ENCODE results near the gene RNASE7.
"Not testable (repeated sequence)": the region's sequence is repeated elsewhere in the genome, so short reads cannot be mapped to it uniquely, and the experiment has no call there.

Gene RNASE7
- total RNA-seq: 0 reads per million in 2 donors

GRCh38 chr14:21041676-21042433 is at the start of gene RNASE7:
Gene RNASE7 (plus strand): TSS chr14:21042362. CDS start chr14:21042993, 631 bp downstream.
- DNase-seq: no peak

GRCh38 chr14:20996521-20996920 is 45.6 kb upstream of the RNASE7 start:
- DNase-seq: no peak

- no peak for DNase-seq
Measured at GRCh38 chr14:20997115-20997514, 45.0 kb upstream of the RNASE7 start.

GRCh38 chr14:20997564-20997963 is 44.6 kb upstream of the RNASE7 start:
- DNase-seq: no peak

GRCh38 chr14:20998139-20998538 is 44.0 kb upstream of the RNASE7 start:
- DNase-seq: no peak

- DNase-seq: no peak
Measured at GRCh38 chr14:20998674-20999366, 43.3 kb upstream of the RNASE7 start, which contains the start of gene SLC39A2. Gene SLC39A2 (plus strand): TSS chr14:20999293. CDS start chr14:20999447, 154 bp downstream.

- no peak for DNase-seq
Measured at GRCh38 chr14:20999591-20999990, 42.6 kb upstream of the RNASE7 start.

- no peak for DNase-seq
Measured at GRCh38 chr14:21001218-21001617, 40.9 kb upstream of the RNASE7 start.

GRCh38 chr14:21003788-21004346 is 38.3 kb upstream of the RNASE7 start:
- no peak for DNase-seq

GRCh38 chr14:21009721-21010120 is 32.4 kb upstream of the RNASE7 start:
- not testable (repeated sequence) for DNase-seq

GRCh38 chr14:21011136-21011535 is 31.0 kb upstream of the RNASE7 start:
- DNase-seq: no peak

GRCh38 chr14:21014761-21015190 is 27.4 kb upstream of the RNASE7 start:
- no peak for DNase-seq

- no peak for DNase-seq
Measured at GRCh38 chr14:21015312-21015711, 26.9 kb upstream of the RNASE7 start.

- no peak for DNase-seq
Measured at GRCh38 chr14:21016413-21017190, 25.6 kb upstream of the RNASE7 start.

- DNase-seq: no peak
Measured at GRCh38 chr14:21017528-21018245, 24.5 kb upstream of the RNASE7 start.

GRCh38 chr14:21018286-21018685 is 23.9 kb upstream of the RNASE7 start:
- no peak for DNase-seq

GRCh38 chr14:21018781-21019180 is 23.4 kb upstream of the RNASE7 start:
- no peak for DNase-seq

GRCh38 chr14:21019366-21019765 is 22.8 kb upstream of the RNASE7 start:
- no peak for DNase-seq

- DNase-seq: no peak
Measured at GRCh38 chr14:21020977-21021545, 21.1 kb upstream of the RNASE7 start.

GRCh38 chr14:21022686-21023085 is 19.5 kb upstream of the RNASE7 start:
- DNase-seq: no peak

GRCh38 chr14:21023174-21023573 is 19.0 kb upstream of the RNASE7 start:
- no peak for DNase-seq
